Uterus (tissue), 2 donors: Measurements from ENCODE around the gene TGM2.

Experiments
- CTCF ChIP-seq, 4 experiments: fragments of 200-600 bp in 2 of 4; fragments of 450-650 bp in 2 of 4; sonication (generic) in 2 of 4; IDR thresholded peaks; one replicate each; pipeline ENCODE4 v1.5.1; 2016 to 2019; ENCODE audit warnings: antibody characterized with exemption in 4 of 4, mild to moderate bottlenecking in 2 of 4, moderate library complexity in 1 of 4
- POLR2A ChIP-seq, 2 donors: fragments of 450-650 bp; IDR thresholded peaks; one replicate each; pipeline ENCODE4 v1.6.1; 2016; ENCODE audit warnings: antibody characterized with exemption in 2 of 2, mild to moderate bottlenecking in 1 of 2, moderate library complexity in 1 of 2

DNA sequence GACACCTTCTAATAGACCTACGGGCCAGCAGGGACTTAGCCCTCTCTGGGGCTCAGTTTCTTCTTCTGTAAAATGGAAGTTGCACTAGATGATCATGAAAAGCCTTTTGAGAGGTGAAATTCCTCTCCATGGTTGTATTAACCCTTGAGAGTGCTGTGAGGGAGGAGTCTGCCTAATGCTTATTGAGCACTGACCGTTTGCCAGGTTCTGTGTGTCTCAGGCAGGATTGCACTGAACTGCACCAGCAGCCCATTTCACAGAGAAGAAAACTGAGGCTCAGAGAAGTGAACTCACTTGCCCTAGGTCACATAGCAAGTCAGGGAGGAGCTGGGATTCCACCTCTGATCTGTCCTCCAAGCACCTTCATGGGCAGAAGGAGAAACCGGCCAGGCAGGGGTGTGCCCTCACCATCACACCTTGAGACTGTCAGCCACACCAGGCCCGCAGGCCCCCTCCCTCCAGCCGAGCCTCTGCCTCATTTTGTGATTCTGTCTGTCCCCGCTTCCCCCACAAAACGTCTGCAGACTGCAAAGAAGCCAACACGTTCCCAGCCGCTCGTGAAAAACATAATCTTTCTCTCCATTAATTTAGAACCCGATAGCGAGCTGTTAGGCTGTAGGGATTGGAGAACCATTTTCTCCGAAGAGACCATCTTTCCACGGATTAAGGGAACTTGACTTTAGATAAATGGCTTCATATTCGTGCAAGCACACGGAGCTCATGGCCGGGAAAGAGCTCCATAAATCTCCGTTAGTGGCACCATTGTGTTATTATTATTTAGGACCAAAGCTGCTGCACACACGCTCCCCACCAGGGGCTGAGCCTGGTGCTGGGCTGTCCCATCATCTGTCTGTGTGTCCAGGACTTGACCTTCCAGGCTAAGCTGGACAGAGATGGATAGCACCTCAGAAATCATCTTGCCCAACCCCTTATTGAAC is 49.5 kb upstream of the TGM2 start:
- no peak for TF ChIP-seq CTCF (IDR thresholded peaks at IDR 0.05)
- TF ChIP-seq POLR2A (IDR thresholded peaks at IDR 0.05) = no peak
